ENCODE measurements around the gene PUS3. TPM values are rescaled to one million over a fixed set of nuclear protein-coding genes. Genes with fewer than 3 reads are reported as not detected.

PUS3 gene
- polyA plus RNA-seq, 3 donors, result 2.0 to 5.3 (median 3.1) TPM

DNA sequence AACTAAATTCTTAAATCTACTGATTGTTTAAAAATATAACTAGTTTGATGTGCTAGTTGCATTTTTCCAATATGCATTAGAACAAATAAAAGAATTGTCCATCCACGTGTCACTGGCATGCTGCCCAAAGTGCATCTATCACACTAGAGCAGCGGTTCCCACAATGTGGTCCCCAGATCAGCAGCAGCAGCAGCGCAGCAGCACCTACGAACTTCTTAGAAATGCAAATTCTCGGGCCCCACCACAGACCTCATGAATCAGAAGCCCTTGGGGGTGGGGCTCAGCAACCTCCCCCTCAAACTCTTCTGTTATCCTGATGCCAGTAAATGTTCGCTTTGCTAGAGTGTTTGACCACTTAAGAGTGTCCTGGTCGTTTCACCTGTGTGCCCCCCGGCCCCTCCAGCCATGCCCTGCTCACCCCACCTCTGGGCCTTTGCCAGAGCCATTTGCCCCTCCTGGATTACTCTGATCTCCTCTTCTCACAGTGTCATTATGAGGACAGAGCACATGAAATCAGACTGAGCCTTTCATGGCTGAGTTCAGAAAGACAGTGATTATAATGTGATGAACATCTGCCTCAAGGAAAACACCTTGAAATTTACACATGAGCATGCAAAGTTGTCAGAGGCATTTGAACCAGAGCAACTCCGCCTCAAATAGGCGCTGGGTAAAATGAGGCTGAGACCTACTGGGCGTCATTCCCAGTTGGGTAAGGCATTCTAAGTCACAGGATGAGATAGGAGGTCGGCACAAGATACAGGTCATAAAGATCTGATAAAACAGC is 30.2 kb upstream of the PUS3 start:
- Histone ChIP-seq H3K4me3 (replicated peaks in 1 of 3; ENCODE audit: low read depth in 2 of 3, low read length in 3 of 3) (no peak overlapping the region), H3K36me3 (replicated peaks in 1 of 2; ENCODE audit: control insufficient read depth in 1 of 2, insufficient read depth in 2 of 2, low read length in 2 of 2) (no peaks in the 10 kb centered on the region), H3K79me2 (ENCODE audit: insufficient read depth, low read length) (no peaks in the 10 kb centered on the region), H3K9me3 (replicated peaks in 1 of 2; ENCODE audit: control insufficient read depth in 1 of 2, insufficient read depth in 1 of 2, low read length in 2 of 2) (no peaks in the 10 kb centered on the region), H4K20me1 (ENCODE audit: insufficient read depth, low read length) (no peaks in the 10 kb centered on the region), H3K27ac (ENCODE audit: low read depth in 1 of 2, low read length in 2 of 2) (no peak overlapping the region), H3K27me3 (ENCODE audit: control insufficient read depth in 2 of 2, insufficient read depth in 2 of 2, low read length in 2 of 2) (no peaks in the 10 kb centered on the region), H3K9ac (ENCODE audit: insufficient read depth, low read length, poor library complexity, severe bottlenecking) (no peak overlapping the region), H3K4me2 (replicated peaks; ENCODE audit: extremely low read depth, low read length, poor library complexity, severe bottlenecking) (no peak overlapping the region), H2AFZ (ENCODE audit: insufficient read depth, low read depth, low read length, poor library complexity, severe bottlenecking) (no peak overlapping the region), H3K4me1 (ENCODE audit: control insufficient read depth in 1 of 2, insufficient read depth in 2 of 2, low read length in 2 of 2) (peaks cover 9 to 10% of the 10 kb centered on the region in 2 donors)
- H3K4me3 Mint-ChIP-seq, result no peak overlapping the region
- no peak for DNase-seq
- H3K27ac Mint-ChIP-seq, result peak overlapping the region in 1 of 7 donors; percentile 12
- H3K36me3 Mint-ChIP-seq, result no peaks in the 10 kb centered on the region
- peaks cover 12% of the 10 kb centered on the region for H3K4me1 Mint-ChIP-seq
- TF ChIP-seq, protein P1, sequence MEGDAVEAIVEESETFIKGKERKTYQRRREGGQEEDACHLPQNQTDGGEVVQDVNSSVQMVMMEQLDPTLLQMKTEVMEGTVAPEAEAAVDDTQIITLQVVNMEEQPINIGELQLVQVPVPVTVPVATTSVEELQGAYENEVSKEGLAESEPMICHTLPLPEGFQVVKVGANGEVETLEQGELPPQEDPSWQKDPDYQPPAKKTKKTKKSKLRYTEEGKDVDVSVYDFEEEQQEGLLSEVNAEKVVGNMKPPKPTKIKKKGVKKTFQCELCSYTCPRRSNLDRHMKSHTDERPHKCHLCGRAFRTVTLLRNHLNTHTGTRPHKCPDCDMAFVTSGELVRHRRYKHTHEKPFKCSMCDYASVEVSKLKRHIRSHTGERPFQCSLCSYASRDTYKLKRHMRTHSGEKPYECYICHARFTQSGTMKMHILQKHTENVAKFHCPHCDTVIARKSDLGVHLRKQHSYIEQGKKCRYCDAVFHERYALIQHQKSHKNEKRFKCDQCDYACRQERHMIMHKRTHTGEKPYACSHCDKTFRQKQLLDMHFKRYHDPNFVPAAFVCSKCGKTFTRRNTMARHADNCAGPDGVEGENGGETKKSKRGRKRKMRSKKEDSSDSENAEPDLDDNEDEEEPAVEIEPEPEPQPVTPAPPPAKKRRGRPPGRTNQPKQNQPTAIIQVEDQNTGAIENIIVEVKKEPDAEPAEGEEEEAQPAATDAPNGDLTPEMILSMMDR (IDR thresholded peaks at IDR 0.05), result no peak
- peaks cover 0 to 2% (median 0%) of the 10 kb centered on the region in 7 donors for H3K9me3 Mint-ChIP-seq
- 84% methylated on average over 11 of the region's 12 CpGs for WGBS (ENCODE audit: insufficient coverage)
- peaks cover 1 to 3% (median 2%) of the 10 kb centered on the region in 3 donors for H3K27me3 Mint-ChIP-seq (ENCODE audit: low read depth in 3 of 3)
- intact Hi-C loops (cut with micrococcal nuclease), result no loop called here

GRCh38 chr11:125932301-125932700 is 29.3 kb upstream of the PUS3 start:
- intact Hi-C loops (cut with micrococcal nuclease), result no loop called here
- H3K36me3 Mint-ChIP-seq, result no peaks in the 10 kb centered on the region
- H3K27me3 Mint-ChIP-seq (ENCODE audit: low read depth in 3 of 3), result peaks cover 1 to 3% (median 2%) of the 10 kb centered on the region in 3 donors
- no peak overlapping the region for H3K9ac ChIP-seq (ENCODE audit: insufficient read depth, low read length, poor library complexity, severe bottlenecking)
- H3K9me3 Mint-ChIP-seq, result peaks cover 0 to 2% (median 0%) of the 10 kb centered on the region in 7 donors
- TF ChIP-seq, protein P1 (IDR thresholded peaks at IDR 0.05), result no peak
- peaks cover 12% of the 10 kb centered on the region for H3K4me1 Mint-ChIP-seq
- no peak overlapping the region for H3K27ac ChIP-seq (ENCODE audit: low read depth in 1 of 2, low read length in 2 of 2)
- H3K4me3 ChIP-seq (replicated peaks in 1 of 3; ENCODE audit: low read depth in 2 of 3, low read length in 3 of 3), result no peak overlapping the region
- H3K79me2 ChIP-seq (ENCODE audit: insufficient read depth, low read length), result no peaks in the 10 kb centered on the region
- no peak overlapping the region for H3K27ac Mint-ChIP-seq
- WGBS (ENCODE audit: insufficient coverage), result 82% methylated on average over 8 of the region's 9 CpGs
- H3K36me3 ChIP-seq (replicated peaks in 1 of 2; ENCODE audit: control insufficient read depth in 1 of 2, insufficient read depth in 2 of 2, low read length in 2 of 2), result no peaks in the 10 kb centered on the region
- no peaks in the 10 kb centered on the region for H4K20me1 ChIP-seq (ENCODE audit: insufficient read depth, low read length)
- H3K4me1 ChIP-seq (ENCODE audit: control insufficient read depth in 1 of 2, insufficient read depth in 2 of 2, low read length in 2 of 2), result peaks cover 9 to 10% of the 10 kb centered on the region in 2 donors
- H2AFZ ChIP-seq (ENCODE audit: insufficient read depth, low read depth, low read length, poor library complexity, severe bottlenecking), result no peak overlapping the region
- no peak overlapping the region for H3K4me3 Mint-ChIP-seq
- H3K27me3 ChIP-seq (ENCODE audit: control insufficient read depth in 2 of 2, insufficient read depth in 2 of 2, low read length in 2 of 2), result no peaks in the 10 kb centered on the region
- no peaks in the 10 kb centered on the region for H3K9me3 ChIP-seq (replicated peaks in 1 of 2; ENCODE audit: control insufficient read depth in 1 of 2, insufficient read depth in 1 of 2, low read length in 2 of 2)
- no peak for DNase-seq
- no peak overlapping the region for H3K4me2 ChIP-seq (replicated peaks; ENCODE audit: extremely low read depth, low read length, poor library complexity, severe bottlenecking)

Measured in CD14-positive monocyte (primary cell).